ENCODE measurements around the gene GRIN3B.
A peak's percentile ranks its signal among the peaks of the same experiment; 100 is the strongest.
"Not testable (repeated sequence)": the region's sequence is repeated elsewhere in the genome, so short reads cannot be mapped to it uniquely, and the experiment has no call there.

The GRIN3B gene, protein sequence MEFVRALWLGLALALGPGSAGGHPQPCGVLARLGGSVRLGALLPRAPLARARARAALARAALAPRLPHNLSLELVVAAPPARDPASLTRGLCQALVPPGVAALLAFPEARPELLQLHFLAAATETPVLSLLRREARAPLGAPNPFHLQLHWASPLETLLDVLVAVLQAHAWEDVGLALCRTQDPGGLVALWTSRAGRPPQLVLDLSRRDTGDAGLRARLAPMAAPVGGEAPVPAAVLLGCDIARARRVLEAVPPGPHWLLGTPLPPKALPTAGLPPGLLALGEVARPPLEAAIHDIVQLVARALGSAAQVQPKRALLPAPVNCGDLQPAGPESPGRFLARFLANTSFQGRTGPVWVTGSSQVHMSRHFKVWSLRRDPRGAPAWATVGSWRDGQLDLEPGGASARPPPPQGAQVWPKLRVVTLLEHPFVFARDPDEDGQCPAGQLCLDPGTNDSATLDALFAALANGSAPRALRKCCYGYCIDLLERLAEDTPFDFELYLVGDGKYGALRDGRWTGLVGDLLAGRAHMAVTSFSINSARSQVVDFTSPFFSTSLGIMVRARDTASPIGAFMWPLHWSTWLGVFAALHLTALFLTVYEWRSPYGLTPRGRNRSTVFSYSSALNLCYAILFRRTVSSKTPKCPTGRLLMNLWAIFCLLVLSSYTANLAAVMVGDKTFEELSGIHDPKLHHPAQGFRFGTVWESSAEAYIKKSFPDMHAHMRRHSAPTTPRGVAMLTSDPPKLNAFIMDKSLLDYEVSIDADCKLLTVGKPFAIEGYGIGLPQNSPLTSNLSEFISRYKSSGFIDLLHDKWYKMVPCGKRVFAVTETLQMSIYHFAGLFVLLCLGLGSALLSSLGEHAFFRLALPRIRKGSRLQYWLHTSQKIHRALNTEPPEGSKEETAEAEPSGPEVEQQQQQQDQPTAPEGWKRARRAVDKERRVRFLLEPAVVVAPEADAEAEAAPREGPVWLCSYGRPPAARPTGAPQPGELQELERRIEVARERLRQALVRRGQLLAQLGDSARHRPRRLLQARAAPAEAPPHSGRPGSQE

DNA sequence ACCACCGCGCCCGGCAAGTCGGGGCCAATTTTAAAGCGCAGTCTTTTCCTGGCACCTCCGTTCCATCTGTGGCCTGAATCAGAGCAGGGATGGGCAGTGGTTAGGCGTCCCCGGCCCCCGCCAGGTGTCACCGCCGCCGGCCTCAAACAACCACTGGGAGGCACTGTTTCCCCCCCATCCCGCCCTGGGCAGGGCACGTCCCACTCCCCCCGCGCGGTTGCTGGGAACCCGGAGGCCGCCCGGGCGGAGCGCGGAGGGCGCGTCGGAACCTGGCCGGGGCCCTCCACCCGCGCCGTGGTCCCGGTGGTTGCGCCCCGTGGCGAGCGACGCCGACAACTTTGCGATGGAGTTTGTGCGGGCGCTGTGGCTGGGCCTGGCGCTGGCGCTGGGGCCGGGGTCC lies at the start of gene GRIN3B:
Gene GRIN3B, plus strand, starts transcription at position 325 of the 400 bp plus-strand sequence. Its CDS starts 19 bp downstream, at position 344.
- DNase-seq (ENCODE audit: low read depth in 1 of 2, low spot score in 1 of 2): peak; percentile 30 to 40

DNA sequence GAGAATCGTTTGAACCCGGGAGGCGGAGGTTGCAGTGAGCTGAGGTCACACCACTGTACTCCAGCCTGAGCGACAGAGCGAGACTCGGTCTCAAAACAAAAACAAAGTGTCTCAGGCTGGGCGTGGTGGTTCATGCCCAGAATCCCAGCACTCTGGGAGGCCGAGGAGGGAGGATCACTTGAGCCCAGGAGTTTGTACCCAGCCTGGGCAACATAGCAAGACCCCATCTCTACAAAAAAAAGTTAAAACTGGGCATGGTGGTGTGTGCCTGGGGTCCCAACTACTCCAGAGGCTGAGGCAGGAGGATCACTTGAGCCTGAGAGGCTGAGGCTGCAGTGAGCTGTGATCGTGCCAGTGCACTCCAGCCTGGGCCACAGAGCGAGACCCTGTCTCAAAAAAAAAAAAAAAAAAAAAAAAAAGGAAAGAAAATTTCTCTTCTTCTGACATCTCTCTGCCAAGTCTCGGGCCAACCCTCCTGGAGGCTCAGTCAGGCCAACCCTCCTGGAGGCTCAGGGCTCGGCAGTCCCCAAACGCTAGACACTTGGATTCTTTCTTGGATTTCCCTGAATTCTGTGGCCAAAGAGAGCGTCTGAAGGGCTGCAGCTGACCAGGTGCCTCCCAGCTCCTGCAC lies 48.1 kb upstream of the GRIN3B start:
- no peak for DNase-seq (ENCODE audit: low read depth in 1 of 2, low spot score in 1 of 2)

DNA sequence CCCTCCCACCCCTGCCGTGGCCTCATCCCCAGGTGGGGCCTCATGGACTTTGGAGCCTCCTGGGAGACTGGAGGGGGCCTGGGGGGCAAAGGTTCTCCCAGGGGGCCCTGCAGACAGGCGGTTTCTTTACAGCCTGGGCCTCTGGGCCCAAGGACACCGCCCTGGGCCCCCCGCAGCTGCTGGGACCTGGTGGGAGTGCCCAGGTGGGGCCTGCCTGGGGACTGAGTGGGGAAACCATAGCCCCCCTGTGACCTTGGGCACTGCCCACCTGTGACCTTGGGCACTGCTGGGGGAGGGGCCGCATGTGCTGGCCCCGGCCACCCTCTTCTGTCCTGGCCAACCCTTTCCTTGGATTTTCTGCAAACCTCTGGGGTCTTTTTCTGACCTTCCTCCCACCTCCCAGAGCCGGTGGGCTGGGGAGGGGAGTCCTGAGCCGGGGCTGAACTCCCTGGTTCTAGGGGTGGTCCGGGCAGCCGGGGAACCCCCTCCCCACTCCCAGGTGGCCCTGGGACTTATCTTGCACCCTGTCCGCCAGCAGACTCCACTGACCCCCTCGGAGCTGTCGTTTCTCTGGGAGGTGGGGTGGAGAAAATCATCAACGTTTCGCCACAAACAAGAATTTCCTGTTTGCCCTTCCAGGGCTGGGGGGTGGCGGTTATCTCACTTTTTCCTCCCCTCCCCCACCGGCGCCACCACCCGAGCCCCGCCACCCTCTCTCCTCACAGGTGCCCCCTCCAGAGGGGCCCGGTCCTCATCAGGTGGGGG lies 47.4 kb upstream of the GRIN3B start:
- DNase-seq (ENCODE audit: low read depth in 1 of 2, low spot score in 1 of 2): no peak

DNA sequence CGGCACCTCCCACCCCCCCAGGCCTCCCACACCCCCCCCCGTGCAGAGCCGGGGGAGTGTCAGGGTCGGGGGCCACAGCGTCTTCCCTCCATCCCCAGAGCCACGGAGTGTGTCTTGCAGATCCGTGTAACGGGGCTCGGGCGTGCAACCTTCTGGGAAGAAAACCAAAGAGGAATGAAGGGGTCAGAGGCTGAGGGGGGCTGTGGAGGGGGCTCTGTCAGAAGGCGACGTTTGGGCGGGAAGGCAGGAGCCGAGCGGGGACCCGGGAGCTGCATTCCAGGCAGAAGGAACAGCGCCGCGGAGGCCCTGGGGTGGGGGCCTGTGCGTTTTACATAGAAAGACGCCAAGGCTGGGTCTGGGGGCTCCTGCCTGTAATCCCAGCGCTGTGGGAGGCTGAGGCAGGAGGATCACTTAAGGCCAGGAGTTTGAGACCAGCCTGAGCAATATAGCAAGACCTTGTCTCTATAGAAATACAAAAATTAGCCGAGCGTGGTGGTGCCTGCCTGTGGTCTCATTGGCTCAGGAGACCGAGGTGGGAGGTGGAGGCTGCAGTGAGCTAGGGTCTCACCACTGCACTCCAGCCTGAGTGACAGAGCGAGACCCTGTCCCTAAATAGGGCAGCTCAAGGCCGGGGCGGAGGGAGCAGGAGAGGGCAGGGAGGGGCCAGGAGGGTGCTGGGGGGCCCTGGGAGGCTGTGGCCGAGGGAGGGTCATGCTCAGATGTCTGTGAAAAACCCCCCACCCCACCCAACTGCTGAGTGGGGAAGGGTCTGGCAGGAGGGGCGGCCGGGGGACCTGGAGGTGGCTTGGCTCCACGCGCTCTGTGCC lies 46.6 kb upstream of the GRIN3B start:
- DNase-seq (ENCODE audit: low read depth in 1 of 2, low spot score in 1 of 2): no peak

DNA sequence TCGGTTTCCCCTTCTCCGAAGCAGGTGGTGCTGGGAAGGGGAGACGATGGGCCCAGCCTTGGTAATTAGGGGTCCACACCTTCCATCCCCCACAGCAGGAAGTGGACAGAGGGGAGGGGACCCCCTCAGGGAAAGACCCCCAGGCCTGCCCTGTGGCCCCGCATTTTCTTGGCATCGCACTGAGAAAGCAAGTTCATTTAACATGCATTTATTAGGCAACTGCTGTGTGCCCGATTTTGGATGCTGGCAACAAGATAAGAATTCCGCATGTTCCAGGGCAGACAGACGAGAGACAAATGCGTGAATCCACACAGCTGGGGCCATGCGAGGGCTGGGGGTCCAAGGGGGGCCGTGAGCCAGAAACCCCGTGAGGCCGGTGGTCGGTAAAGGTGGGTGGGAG lies 45.9 kb upstream of the GRIN3B start:
- DNase-seq (ENCODE audit: low read depth in 1 of 2, low spot score in 1 of 2): no peak

DNA sequence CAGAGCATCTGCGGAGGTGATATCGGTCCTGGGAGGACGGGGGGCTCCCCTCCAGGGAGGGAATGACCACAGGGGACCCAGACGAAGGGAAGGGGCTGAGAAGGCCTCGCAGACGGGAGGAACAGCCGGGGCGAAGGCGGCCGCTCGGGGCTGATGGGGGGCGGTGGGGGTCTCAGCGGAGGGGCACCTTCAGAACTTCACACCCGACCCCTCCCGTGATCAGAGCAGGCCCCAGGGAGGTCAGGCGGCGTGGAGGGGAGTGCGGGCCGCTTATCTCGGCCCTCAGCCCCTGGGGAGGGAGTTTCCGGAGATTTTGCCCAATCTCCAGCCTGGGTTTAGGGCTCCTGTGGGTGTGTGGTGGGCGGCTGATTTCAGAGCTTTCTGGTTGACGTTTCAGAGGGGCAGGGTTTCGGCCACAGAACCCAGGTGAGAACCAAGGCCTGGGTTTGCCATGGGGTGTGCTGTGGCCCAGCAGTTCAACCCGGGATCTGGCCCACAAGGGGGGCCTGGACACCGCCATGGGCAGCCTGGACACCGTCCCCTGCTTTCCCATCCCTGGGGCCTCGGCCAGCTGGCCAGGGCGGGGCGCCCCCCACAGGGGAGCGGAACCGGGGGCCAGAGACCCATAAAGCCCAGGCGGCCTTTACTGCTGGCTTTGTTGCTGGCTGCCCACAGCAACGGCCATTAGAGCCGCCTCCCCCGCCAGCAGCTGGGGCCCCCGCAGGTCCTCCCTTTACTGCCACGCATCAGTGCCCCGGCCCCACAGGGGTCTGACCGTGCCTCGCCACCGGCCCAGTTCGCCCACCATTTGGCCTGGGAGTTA lies 45.3 kb upstream of the GRIN3B start:
- DNase-seq (ENCODE audit: low read depth in 1 of 2, low spot score in 1 of 2): no peak

DNA sequence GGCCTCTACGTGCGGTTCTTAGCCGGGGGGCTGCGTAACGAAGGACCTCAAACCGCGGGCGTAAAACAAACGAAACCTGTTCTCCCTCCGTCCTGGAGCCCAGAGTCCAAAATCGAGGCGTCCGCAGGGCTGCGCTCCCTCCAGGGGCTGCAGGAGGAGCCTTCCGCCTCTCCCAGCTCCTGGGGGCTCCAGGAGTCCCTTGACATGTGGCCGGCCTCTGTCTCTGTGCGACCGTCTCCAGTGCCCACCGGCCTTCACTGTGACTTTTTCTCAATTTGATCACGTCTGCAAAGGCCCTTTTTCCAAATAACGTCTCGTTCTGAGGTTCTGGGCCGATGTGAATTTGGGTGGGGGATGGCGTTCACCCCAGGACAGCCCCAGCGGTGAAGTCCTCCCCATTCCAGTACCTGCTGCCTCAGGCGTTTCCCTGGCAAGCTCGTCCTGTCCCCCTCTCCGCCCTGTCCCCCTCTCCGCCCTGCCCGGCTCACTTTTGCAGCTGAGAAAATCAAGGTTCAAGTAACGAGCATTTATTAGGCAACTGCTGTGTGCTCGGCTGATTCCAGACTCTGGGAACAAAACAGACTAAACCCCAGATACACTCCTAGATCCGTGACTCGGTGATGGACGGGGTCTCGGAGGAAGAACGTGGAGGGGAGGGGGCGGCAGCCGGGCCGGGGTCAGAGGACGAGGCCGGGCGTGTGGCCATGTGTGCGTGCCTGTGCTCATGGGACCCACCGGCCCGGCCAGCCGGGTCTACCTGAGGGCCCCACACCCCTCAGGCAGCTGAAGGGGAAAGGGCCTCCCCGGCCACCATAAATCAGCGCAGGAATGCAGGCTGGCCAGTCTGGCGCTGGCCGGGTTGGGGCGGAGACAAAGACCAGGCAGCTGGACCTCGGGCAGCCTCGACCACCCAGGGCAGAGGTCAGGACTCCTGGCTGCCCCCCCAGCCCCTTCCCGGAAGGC lies 44.1 kb upstream of the GRIN3B start:
- no peak for DNase-seq (ENCODE audit: low read depth in 1 of 2, low spot score in 1 of 2)

DNA sequence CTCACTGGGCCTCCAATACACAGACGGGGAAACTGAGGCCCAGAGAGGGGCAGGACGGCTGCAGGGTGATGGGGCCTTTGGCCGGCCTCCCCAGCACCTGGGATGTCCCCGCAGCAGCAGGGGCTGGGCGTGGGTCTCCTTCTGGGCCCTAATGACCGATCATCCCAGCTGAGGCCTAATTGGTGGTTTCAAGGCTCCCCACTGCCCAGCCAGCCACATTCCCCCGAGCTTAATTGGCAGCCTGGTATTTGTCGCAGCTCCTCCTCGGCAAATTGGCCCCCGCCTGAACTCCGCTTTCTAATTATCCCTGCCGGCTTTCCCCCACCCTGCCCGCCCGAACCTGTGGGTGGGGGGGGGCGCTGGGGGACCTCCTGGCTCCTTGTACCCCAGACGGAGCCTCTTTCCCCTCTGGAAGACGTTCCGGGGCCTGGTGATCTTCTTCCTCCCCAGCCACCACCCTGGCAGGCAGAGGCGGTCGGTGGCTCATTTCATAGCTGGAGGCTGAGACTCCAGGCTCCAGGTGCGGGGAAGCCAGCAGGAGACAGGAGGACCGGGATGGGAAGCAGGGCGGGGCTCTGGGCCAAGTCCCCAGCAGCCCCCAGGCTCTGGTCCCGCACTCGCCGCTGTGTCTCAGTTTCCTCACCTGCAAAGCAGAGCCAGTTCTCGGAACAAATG lies 43.3 kb upstream of the GRIN3B start:
- DNase-seq (ENCODE audit: low read depth in 1 of 2, low spot score in 1 of 2): no peak

DNA sequence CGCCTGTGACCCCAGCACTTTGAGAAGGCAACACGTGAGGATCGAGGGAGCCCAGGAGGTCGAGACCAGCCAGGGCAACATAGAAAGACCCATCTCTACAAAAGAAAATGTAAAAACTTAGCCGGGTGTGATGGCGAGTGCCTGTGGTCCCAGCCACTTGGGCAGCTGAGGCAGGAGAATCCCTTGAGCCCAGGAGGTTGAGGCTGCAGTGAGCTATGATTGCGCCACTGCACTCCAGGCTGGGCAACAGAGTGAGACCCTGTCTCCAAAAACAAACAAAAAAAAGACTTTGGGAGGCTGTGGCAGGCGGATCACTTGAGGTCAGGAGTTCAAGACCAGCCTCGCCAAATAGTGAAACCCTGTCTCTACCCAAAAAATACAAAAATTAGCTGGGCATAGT lies 42.6 kb upstream of the GRIN3B start:
- not testable (repeated sequence) for DNase-seq (ENCODE audit: low read depth in 1 of 2, low spot score in 1 of 2)

DNA sequence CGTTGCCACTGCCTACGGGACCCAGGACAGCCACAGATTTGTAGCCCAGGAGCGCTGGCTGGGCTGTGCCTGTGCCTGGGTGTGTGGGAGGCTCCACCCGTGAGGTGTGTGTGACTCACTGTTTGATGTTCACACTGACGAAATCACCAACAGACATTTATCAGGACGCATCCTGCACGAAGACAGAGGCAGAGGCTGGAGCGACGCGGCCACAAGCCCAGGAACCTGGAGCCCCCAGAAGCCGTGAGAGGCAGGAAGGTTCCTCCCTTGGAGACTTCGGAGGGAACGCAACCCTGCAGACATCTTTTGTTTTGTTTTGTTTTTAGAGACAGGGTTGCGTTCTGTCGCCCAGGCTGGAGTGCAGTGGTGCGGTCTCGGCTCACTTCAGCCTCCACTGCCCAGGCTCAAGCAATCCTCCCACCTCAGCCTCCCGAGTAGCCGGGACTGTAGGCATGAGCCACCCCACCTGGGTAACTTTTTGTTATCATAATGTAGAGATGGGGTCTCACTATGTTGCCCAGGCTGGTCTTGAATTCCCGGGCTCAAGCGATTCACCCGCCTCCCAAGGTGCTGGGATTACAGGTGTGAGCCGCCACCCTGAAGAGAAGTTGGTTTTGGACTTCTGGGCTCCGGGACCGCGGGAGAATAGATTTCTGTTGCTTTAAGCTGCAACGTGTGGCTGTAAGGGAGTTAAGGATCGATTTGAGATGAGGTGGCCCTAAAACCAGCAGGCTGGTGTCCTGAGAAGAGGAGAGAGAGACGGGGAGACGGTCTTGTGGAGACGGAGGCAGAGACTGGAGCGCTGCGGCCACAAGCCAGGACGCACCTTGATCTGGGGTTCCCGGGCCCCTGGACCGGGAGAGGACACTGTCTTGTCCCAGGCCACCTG lies 41.0 kb upstream of the GRIN3B start:
- DNase-seq (ENCODE audit: low read depth in 1 of 2, low spot score in 1 of 2): peak in 1 of 2 donors; percentile 22

DNA sequence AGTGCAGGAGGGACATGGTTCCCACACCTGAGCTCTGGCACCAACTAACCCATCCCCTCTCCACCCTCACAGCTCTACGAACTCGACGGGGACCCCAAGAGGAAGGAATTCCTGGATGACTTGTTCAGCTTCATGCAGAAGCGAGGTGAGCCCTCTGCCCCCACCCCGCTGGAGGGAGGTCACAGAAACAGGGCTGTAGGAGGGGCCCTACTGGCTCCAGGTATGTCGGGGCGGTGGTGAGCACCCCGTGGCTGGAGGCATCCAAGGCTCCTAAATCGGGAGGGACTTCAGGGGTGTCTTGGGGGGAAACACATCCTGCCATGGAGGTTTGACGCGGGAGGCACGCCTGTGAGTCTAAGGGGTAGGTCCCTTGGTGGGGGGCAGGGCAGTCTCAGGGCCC lies 40.2 kb upstream of the GRIN3B start:
- no peak for DNase-seq (ENCODE audit: low read depth in 1 of 2, low spot score in 1 of 2)

DNA sequence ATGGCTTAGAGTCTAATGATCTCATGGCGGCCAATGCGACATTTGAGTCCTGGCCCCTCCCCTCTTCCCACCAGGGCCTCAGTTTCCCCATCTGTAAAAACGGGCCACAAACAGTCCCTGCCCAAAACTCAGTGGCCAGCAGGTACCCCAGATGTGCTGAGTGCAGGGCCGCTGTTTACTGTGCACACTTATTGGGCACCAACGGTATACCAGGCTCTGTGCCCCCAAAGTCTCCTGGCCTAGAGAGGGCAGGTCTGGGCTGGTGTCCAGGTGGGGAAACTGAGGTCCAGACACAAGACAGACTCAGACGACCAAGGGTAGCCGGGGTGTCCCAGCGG lies 39.6 kb upstream of the GRIN3B start:
- no peak for DNase-seq (ENCODE audit: low read depth in 1 of 2, low spot score in 1 of 2)

DNA sequence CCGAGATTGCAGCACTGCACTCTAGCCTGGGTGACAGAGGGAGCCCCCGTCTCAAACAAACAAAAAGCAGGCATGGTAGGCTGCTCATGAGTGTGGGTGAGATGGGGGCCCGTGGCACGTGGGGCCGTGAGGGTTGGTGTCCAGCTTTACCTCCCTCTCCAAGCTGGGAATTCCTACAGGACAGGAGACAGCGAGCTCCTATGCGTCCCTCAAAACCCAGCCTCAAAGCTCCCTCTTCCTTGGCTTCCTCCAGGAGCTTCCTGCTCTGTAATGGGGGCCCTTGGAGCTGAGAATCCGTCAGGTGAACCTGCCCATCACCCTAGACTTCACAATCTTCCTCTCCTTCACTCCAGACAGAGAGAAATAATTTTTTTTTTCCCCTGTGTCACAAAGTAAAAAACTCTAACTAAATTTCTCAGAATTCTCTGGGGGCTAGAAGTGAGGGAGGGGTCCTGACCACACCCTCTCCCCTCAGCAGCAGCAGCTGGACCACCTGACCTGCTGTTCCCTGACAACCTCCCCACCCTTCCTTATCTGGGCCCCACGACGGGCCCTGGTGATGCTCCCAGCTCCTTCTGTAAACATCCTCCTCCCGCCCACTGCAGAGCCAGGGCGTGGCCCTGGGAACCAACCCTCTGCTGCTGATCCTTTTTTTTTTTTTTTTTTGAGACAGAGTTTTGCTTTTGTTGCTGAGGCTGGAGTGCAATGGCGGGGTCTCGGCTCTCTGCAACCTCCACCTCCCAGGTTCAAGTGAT lies 38.2 kb upstream of the GRIN3B start:
- no peak for DNase-seq (ENCODE audit: low read depth in 1 of 2, low spot score in 1 of 2)

DNA sequence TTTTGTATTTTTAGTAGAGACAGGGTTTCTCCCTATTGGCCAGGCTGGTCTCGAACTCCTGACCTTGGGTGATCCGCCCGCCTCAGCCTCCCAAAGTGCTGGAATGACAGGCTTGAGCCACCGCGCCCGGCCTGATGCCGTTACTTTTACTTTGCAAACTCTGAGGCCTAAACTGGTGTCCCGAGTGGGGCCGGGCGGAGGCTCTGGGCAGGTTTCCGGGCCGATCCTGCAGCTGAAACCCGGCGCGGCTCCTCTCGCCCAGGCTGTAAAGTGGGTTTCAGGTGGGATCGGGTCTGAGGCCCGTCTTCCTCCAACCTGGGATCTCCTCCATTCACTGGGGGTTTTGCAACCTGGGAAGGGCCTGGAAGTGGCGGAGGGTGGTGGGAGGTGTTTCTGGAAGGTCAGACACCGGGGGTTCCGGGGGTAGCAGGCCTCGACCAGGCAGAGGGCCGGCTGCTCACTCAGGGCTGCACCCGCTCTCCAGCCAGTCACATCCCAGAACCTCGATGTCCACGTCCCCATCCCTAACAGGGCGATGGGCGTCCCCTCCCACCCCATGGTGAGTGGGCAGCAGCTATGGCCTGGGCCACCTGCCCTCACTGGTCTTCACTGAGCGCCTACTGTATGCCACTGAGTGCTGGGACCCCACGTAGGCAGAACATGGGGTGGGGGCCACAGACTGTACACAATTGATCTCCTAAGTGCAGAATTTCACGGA lies 37.4 kb upstream of the GRIN3B start:
- no peak for DNase-seq (ENCODE audit: low read depth in 1 of 2, low spot score in 1 of 2)

DNA sequence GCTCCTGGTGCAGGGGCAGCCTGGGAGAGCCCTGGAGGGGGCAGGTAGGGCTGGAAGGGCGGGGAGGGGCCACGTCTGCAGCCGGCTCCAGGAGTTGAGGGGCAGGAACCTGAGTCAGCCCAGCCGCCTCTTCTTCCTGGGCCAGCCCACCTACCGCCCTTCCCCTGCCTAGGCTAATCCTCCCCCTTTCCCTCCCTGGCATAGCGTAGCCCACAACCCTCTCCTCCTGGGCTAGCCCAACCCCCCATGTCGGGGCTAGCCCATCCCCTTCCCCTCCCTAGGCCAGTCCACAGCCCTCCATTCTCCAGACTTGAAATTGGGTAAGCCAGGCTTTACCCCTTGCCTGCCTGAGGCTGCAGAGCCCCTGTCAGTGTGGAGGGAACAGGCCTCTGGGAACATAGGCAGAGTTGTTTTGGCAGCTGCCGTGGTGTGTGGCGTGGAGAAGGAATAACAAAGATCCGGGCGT lies 36.7 kb upstream of the GRIN3B start:
- DNase-seq (ENCODE audit: low read depth in 1 of 2, low spot score in 1 of 2): no peak
